ENCODE measurements around the gene HIC1.

HIC1 gene

GRCh38 chr17:2025220-2025621, 29.7 kb upstream of the HIC1 start, which contains the start of gene RTN4RL1:
Gene RTN4RL1, minus strand, starts transcription at chr17:2025334. Its CDS starts 469 bp downstream, at chr17:2024865.
- DNase-seq: peak; percentile 66

- DNase-seq: no peak
Measured at GRCh38 chr17:2025622-2026309, 29.1 kb upstream of the HIC1 start.

GRCh38 chr17:2027528-2028233, 27.2 kb upstream of the HIC1 start:
- DNase-seq: no peak

- DNase-seq: no peak
Measured at GRCh38 chr17:2028234-2028614, 26.7 kb upstream of the HIC1 start.

GRCh38 chr17:2028737-2029136, 26.2 kb upstream of the HIC1 start:
- no peak for DNase-seq

- DNase-seq: peak; percentile 84
Measured at GRCh38 chr17:2029911-2030778, 24.8 kb upstream of the HIC1 start, which contains the start of gene DPH1. Gene DPH1, plus strand, starts transcription at chr17:2030153. Its CDS starts 17 bp downstream, at chr17:2030170.

- DNase-seq: peak; percentile 39
Measured at GRCh38 chr17:2030779-2031163, 24.1 kb upstream of the HIC1 start.

- no peak for DNase-seq
Measured at GRCh38 chr17:2033153-2033552, 21.8 kb upstream of the HIC1 start.

GRCh38 chr17:2034157-2034556, 20.7 kb upstream of the HIC1 start:
- no peak for DNase-seq

- no peak for DNase-seq
Measured at GRCh38 chr17:2034806-2035540, 19.9 kb upstream of the HIC1 start.

- DNase-seq: no peak
Measured at GRCh38 chr17:2035541-2036488, 19.1 kb upstream of the HIC1 start.

GRCh38 chr17:2037155-2037554, 17.7 kb upstream of the HIC1 start:
- DNase-seq: no peak

- no peak for DNase-seq
Measured at GRCh38 chr17:2040219-2040827, 14.6 kb upstream of the HIC1 start.

GRCh38 chr17:2040942-2041560, 13.9 kb upstream of the HIC1 start:
- DNase-seq: no peak

- peak; percentile 98 for DNase-seq
Measured at GRCh38 chr17:2041561-2042389, 13.1 kb upstream of the HIC1 start, which contains the start of gene OVCA2. Gene OVCA2, plus strand, starts transcription at chr17:2042022. Its CDS starts 26 bp downstream, at chr17:2042048.

- DNase-seq: no peak
Measured at GRCh38 chr17:2042390-2042847, 12.5 kb upstream of the HIC1 start.

GRCh38 chr17:2042933-2043332, 12.0 kb upstream of the HIC1 start:
- DNase-seq: no peak

GRCh38 chr17:2043785-2044184, 11.1 kb upstream of the HIC1 start:
- DNase-seq: no peak

- DNase-seq: no peak
Measured at GRCh38 chr17:2044263-2044894, 10.5 kb upstream of the HIC1 start.
